Skeletal muscle cell (primary cell): ENCODE measurements around the gene SLC6A13.

Experiments used
- DNase-seq: peaks from one replicate; pipeline ENCODE4 v3.0.0-alpha.2; 2010; ENCODE audit warnings: low read depth
- H3K4me3 ChIP-seq: 2 replicates; pipeline ENCODE4 v1.5.1; 2011; ENCODE audit warnings: low read depth, mild to moderate bottlenecking, control low read depth, low read length, moderate library complexity

The SLC6A13 gene

DNA sequence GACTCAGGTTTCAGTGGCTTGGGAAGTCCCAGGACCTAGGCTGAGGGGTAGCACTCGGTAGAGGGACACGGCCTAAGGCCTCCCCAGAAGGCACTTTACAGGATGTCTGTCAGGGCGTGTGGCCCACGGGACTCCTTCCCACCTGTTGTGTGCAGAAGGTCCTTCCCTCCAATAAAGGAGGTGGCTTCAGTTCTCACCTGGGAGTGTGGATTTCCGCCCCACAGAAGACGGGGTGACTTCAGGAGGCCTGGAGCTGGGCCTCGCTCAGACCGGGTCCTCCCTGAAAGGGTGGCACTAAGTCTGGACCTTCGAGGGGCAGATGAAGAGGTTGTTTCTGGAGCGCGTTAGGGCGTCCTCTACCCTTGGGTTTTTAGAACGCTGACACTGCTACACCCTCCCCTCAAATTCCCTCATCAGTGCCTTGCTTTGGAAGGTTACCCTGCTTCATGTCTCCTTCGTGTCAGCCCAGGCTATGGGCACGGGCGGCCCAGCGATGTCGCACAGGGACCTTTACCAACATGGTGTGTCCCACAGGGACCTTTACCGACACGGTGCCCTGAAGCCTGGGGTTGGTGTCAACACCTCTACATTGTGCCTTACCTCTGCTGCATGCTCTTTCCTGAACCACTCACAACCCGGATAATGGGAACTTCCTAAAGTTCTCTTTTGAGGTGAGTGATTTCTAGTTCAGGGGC is 55.7 kb downstream of the SLC6A13 start:
- DNase-seq, result no peak
- no peak overlapping the region for H3K4me3 ChIP-seq

DNA sequence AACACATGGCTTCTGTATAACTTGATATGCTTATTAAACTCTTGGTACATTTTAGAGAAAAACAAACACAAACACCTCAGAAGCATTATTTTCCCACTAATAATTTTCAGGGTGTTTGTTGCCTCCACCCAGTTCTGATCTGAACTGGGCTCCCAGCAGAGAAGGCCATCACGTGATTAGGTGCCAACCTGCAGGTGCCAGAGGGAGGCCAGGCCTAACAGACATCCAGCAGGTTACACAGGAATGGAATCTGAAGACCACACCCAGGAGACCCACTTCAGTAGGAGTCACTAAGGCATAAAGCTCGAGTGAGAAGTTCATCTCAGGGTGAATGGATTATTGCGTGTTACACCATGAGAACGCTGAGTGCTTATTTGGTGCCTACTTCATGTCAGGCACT is 57.6 kb downstream of the SLC6A13 start:
- no peak overlapping the region for H3K4me3 ChIP-seq
- no peak for DNase-seq

DNA sequence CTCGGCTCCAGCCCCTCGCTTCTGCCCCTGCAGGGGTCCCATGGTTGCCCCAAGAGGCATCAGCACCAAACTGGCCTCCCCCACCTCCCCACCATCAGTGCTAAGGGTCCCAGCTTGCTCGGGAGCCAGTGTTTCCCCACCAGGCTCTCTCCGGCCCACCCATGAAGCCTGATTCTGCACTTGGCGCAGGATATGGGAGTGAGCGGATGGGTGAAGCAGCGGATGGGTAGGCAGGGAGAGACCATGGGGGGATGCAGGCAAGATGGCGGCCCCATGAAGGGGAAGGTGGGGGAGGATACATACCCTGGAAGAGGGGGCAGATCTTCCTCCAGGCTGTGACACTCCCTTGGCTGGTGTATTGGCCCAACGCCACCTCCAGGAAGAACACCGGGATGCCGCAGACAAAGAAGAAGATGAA is 58.4 kb downstream of the SLC6A13 start:
- peak overlapping the region; percentile 38 for H3K4me3 ChIP-seq
- no peak for DNase-seq

DNA sequence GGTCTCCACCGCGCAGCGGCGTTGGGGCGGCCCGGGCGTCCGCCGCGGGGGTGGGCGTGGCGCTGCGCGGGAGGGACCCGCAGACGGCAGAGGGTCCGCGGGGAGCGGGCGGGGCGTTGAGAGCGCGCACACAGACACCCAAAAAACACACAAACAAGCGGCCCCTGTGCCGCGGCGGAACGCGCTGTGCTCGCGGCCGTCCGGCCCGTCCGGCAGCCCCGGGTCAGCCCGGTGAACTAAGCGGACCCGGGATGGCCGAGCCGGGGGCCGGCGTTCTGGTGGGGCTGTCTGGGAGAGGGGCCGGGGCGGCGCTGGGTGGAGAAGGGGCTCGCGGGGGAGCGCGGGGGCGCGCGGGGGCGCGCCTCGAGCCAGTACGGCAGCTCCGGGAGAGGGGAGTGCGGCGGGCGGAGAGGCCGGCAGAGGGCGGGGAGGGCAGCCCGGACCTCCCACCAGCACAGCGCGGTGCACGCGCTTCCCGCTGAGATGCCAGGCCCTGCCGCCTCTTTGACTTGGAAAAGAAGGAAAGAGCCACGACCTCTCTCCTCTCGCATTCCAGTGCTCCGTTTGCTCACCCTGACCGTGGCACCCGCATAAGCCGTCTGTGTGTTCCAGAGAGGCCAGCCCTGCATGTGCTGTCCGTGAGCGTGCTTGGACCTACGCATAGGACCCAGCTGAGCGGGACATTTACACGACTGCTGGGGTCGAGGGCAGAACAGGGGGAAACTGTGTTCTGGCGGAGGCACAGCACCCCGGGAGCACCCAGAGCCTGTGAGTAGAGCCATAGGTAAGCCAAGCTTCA is 59.0 kb downstream of the SLC6A13 start:
- no peak for DNase-seq

DNA sequence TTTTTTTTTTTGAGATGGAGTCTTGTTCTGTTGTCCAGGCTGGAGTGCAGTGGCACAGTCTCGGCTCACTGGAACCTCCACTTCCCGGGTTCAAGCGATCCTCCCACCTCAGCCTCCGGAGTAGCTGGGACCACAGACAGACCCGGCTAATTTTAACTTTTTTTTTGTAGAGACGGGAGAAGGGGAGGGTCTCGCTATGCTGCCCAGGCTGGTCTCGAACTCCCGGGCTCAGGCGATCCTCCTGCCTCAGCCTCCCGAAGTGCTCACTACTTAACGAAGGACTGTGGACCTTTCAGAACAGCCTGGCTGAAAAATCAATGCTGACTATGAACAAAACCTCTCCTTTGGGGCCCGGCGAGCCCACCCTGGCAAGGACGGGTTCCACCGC is 59.6 kb downstream of the SLC6A13 start:
- H3K4me3 ChIP-seq, result no peak overlapping the region
- DNase-seq, result no peak

More for the DNA sequence above, 59.0 kb downstream of the SLC6A13 start:
- peak overlapping the region; percentile 38 for H3K4me3 ChIP-seq

DNA sequence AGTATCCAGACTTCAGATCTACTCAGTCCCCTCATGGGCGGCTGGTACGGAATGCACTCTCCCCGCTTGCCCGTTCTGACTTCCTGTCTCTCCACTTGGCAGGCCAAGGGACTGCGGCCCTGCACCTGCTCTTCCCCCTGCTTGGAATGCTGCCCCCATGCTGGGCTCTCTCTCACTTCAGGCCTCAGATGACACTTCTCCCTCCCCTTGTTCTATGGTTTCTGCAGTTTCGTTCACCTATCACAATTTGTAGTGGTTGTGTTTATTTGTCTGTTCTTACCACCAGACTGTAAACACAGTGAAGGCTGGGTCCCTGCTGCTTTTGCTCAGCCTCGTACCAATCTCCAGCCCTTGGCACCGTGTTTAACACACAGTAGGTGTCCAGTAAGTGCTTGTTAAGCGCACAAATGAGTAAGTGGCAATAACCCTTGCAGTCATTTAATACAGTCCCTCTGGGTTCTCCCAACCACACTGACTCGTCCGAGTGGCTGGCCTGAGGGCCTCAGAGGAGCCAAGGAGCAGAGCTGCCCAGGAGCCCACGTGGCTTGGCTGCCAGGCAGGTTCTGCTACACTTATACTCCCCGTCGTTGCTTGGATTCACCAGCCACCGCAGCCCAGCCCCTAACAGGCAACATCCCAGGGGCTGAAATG is 60.4 kb downstream of the SLC6A13 start:
- no peak overlapping the region for H3K4me3 ChIP-seq
- DNase-seq, result no peak

DNA sequence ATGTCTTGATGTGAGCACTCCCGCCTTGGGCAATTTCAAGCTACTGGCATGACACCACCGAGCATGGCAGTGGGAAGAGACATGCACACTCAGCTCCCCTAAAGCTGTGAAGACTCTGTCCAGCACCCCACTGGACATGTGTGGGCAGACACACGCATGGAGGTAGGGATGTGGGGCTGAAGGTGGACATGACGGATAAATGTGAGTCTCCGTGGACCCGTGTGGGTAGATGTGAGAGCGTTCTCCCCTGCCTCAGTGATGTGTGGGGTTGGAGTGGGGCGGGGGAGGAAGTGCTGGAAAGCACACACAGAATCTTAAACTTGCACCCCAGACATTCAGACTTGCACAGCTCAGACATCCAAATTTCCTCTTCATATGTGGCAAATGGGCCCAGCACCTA is 61.3 kb downstream of the SLC6A13 start:
- no peak for DNase-seq

DNA sequence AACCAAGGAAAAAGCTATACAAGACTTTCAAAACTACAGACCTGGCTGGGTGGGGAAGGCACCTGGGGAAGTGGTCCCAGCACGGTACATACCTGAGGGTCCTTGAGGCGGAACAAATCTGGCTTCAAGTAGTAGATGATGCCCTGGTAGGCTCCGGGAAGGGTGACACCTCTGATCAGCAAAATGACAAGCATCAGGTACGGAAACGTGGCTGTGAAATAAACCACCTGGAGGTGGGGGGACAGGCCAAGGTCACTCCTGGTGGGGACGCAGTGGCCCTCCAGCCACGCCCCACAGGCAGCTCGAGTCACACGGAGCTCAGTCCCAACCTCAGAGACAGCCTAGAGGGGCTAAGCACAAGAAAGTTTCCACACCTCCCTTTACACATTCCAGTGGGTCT is 63.9 kb downstream of the SLC6A13 start:
- H3K4me3 ChIP-seq, result no peak overlapping the region
- no peak for DNase-seq

More for the DNA sequence above, 61.3 kb downstream of the SLC6A13 start:
- H3K4me3 ChIP-seq, result no peak overlapping the region

DNA sequence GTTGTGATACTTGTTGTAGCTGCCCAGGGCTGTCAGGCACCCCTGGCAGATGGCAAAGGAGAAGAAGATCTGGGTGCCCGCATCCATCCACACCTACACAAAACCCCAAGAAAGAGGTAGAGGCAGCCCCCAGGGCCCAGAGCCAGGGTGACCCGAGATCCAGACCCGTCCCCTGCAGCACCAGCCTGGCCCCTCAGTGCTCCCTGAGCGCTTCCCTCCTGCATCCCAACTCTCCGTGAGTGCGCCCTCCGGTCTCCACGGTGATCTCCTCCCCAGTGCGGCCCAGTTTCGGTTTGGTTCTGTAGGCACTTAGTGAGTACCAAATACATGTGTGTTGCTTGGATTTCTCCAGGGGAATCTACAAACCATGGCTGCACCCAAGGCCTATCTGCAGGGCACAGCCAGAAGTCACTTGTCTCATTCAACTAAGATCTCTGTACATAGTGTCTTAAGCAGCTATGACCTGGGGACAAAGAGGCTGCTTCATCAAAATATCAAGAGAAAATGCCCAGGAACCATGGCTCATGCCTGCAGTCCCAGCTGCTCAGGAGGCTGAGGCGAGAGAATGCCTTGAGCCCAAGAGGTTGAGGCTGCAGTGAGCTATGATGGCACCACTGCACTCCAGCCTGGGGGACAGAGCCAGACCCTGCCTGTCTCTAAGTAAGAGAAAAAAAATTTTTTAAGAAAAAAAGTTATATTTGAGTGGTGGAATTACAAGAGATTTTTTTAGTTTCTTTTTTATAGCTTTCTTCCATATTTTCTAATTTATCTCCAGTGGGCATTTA is 64.5 kb downstream of the SLC6A13 start:
- no peak overlapping the region for H3K4me3 ChIP-seq
- DNase-seq, result no peak

DNA sequence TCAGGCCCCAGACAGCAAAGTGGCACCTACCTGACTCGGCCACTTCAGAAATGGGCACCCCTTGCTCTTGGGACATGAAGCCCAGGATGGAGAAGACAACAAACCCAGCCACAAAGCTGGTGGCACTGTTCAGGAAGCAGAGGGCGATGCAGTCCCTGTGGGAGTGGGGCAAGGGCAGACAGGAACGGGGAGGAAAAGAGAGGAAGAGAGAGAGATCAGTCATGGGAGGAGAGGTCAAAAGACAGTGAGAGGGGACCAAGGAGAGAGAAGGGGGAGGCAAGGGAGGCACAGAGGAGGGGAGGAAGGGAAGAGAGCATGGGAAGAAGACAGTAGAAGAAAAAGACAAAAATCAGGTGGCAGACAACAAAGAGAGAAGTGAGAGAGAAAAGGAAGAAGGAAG is 65.3 kb downstream of the SLC6A13 start:
- DNase-seq, result no peak
- no peak overlapping the region for H3K4me3 ChIP-seq

DNA sequence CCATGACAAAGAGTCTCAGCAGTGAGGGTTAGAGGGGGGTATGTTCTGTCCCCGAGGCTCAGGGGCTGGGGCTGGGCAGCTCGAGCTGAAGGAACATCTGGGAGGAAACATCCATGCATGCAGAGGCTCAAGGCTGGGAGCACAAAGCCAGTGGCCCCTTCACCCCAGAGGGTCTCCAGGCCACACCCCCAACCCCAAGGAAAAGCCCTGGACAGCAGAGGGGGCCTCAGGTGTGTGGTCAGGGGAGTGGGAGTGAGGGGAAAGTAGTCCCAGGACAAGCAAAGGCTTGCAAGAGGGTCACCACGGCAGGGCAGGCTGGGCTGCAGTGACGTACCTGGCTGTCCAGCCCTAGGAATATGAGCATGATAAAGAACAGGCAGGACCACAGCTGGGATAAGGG is 66.2 kb downstream of the SLC6A13 start:
- DNase-seq, result no peak
- no peak overlapping the region for H3K4me3 ChIP-seq

DNA sequence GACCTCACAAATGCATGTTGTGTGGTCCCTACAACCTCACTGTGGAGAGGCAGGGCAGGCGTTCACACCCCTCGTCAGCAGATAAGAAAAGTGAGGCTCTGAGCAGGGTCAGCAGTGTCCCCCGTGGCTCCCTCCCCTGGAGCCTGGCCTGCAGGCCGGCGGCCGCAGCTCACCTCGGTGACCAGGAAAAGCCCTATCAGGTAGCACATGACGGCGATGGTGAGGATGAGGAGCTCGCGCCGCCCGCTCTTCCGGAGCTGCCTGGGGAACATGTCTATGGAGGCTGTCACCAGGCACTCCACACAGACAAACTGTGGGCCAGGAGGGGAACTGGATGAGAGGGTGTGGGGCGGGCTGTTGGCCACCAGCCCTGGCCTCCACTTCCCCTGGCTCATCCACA is 66.7 kb downstream of the SLC6A13 start:
- DNase-seq, result no peak
- no peak overlapping the region for H3K4me3 ChIP-seq

DNA sequence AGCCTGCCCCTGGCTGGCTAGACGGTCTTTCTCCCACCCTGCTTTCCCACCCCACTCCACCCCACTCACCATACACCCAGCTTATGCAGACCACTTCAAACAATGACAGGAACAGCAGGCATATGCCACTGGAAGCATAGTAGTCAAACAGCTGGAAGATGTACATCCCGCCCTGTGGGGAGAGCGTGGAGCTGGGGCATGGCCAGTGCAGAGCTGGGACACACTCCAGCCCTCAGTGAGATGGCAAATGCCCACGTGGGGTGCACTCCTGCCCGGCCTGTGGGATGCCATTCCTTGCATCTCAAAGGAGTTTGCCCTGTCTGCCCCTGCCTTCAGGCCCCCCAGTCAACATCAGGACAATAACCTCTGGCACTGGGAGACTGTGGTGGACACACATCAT is 67.5 kb downstream of the SLC6A13 start:
- H3K4me3 ChIP-seq, result no peak overlapping the region
- DNase-seq, result no peak

DNA sequence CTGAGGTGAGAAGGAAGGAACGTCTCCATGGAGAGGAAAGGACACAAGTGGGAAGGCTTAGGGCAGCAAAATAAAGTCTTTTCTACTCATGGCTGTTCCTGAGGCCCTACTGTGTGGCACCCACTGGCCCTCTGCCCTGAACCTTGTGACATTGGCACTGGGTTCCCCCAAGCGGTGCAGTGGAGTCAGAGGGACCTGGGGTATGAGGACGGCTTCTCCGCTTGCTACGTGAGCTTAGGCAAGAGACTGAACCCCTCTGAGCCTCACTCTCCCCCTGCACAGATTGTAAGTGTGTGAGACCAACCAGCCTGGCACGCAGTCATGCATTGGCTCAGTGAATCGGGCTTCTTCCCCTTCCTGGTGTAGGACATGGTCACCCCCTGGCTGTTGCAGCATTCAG is 68.4 kb downstream of the SLC6A13 start:
- H3K4me3 ChIP-seq, result no peak overlapping the region
- no peak for DNase-seq

DNA sequence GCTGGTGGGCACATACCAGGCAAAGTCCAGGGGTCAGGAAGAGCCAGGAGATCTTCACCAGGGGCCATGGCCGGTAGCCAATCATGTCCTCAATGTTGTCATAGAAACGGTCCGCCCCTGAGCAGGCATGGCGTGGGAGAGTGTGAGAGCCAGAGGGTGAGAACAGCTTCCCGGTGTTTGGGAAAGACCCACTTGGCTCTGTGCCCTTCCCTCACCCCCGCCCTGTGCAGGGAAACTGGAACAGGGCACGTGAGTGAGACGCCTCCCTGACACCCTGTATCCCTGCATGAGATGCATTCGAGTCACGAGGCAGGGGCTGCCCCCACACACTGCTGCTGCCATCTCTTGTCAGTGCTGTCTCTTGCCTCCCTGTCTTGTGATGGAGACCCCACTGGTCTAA is 69.4 kb downstream of the SLC6A13 start:
- no peak for DNase-seq
- H3K4me3 ChIP-seq, result no peak overlapping the region

DNA sequence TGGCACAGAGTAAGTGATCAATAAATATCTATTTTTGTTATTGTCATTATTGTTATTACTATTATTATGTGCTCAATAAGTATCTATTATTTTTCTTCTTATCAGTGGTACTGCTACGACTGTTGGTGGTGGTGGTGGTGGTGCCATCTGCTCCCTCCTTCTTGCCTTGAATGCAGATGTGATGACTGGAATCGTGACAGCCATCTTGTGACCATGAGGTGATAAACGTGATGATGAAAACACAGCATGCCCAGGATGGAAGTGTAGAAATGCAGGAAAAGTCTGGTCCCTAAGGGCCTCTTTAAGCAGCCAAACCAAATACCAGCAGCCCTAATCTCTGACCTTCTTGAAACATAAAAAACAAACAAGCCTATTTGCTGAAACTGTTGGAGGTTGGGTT is 71.1 kb downstream of the SLC6A13 start:
- no peak for DNase-seq
- no peak overlapping the region for H3K4me3 ChIP-seq

DNA sequence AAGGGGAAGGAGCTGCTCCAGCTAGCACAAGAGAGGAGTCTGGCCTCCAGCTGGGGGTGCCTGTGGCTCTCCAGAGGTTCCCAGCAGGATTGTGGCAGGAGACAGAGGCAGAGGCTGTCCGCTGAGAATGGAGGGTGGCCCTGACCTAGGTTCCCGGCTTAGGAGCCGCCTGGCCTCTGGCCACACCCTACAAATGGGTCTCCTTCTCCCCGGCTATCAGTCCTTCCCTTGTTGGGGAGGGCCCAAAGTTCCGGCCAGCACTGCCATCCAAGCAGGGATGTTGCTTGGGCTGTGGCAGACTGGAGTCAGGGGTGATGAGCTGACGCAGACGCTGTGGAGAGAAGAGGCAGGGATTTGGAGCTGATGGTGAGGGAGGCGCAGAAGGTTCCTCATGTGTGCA is 71.8 kb downstream of the SLC6A13 start:
- DNase-seq, result no peak
- H3K4me3 ChIP-seq, result no peak overlapping the region

DNA sequence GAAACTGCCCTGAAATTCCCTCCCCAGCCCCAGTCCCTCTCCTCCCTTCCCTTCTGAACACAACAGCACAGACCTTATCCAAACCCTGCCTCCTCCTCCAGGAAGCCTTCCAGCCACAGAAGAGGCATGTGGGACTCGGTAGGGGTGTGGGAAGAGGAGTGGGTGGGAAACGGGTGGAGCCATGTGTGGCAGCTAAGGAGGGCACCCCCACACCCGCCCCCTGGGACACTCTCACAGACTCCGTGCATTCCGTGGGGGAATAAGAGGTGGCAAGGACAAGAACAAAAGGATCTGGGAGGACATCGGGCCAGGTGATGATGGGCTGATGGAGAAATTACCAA is 73.0 kb downstream of the SLC6A13 start:
- no peak overlapping the region for H3K4me3 ChIP-seq
- no peak for DNase-seq

DNA sequence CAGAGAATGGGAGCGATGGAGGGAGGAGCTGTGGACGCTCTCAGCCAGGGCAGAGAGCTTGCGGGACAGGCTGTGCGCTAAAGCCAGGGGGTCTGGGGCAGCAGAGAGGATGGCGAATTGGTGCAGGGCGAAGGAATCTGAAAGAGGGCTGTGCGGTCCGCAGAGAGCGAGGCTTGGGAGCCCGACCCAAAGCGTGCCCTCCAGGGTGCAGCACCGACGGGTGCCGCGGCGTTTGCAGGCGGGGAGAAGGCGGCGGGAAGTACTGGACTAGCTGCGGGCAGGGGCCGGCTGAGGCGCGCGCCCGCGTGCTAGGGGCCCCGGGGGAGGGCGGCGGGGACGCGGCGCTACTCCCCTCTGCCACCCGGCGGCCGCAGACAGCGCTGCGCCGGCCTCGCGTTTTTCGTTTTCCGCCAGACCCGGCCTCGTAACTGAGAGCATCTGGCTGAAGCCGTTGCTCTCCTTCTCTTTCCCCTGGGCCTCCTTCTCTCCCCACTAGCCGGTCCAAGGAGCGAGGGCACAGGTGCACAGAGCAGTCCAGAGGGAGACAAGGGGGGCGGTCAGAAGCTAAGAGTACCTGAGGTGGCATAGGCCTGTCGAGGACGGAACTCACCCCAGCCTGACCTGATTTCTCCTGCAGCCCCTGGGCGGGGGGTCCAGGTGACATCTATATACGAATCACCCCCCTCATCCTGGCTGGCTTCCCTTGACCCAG is 73.6 kb downstream of the SLC6A13 start:
- DNase-seq, result no peak
- peak overlapping the region; percentile 47 for H3K4me3 ChIP-seq
